Measurements from ENCODE around the gene HNRNPUL2. TPM values are rescaled to one million over a fixed set of nuclear protein-coding genes. Genes with fewer than 3 reads are reported as not detected.

The HNRNPUL2 gene
- total and polyA plus RNA-seq, 2 of the 8 experiments (the other 6 are each of a cell fraction or from before 2014, with no cell fraction given), result 14.9 to 46.4 TPM

- no peak overlapping the region for H2BK15ac ChIP-seq (ENCODE audit: low read length)
- H3K9ac ChIP-seq (replicated peaks in 1 of 4; ENCODE audit: extremely low read depth in 1 of 4, low read depth in 3 of 4, low read length in 3 of 4), result peak overlapping the region in 3 of 4 experiments; percentile 31 to 64 (median 54); a peak in 2 of 7 replicates
- H3K9me3 ChIP-seq (ENCODE audit: insufficient read depth in 2 of 2, low read depth in 1 of 2, low read length in 1 of 2), result no peaks in the 10 kb centered on the region
- no peak overlapping the region for H2AFZ ChIP-seq (ENCODE audit: low read length)
- H2BK120ac ChIP-seq (replicated peaks; ENCODE audit: low read depth, low read length), result peak overlapping the region; percentile 98
- no peak overlapping the region for H3K23ac ChIP-seq (ENCODE audit: insufficient read length)
- H2BK5ac ChIP-seq (ENCODE audit: low read depth, low read length), result peak overlapping the region; percentile 73
- no peak overlapping the region for H2AK5ac ChIP-seq (ENCODE audit: low read depth, low read length)
- H3K4ac ChIP-seq (replicated peaks; ENCODE audit: insufficient read length, low read depth, low read length), result peak overlapping the region; percentile 89
- H3K27me3 ChIP-seq (replicated peaks in 1 of 4; ENCODE audit: control insufficient read depth in 3 of 4, extremely low read depth in 1 of 4, insufficient read depth in 3 of 4, low read length in 3 of 4), result no peaks in the 10 kb centered on the region
- H3K79me2 ChIP-seq (ENCODE audit: control insufficient read depth in 1 of 2, insufficient read depth in 2 of 2, low read length in 2 of 2), result peaks cover 6 to 40% of the 10 kb centered on the region in 2 experiments
- DNase-seq (ENCODE audit: low read depth in 1 of 2, low spot score in 2 of 2), result peak; percentile 71 to 76
- FAIRE-seq, result no peak
- peak overlapping the region; percentile 82 to 88 for H3K4me2 ChIP-seq (ENCODE audit: insufficient read depth in 1 of 2, low read depth in 2 of 2, low read length in 2 of 2)
- H2BK12ac ChIP-seq (ENCODE audit: low read depth, low read length), result no peak overlapping the region
- peak overlapping the region; percentile 6; the same call in 1 of the 2 replicates for H3K27ac ChIP-seq (ENCODE audit: low read depth, low read length)
- H3K14ac ChIP-seq (ENCODE audit: insufficient read length), result no peak overlapping the region
- H4K8ac ChIP-seq (ENCODE audit: extremely low read depth, insufficient read depth, low read length), result no peak overlapping the region
- H3K79me1 ChIP-seq (ENCODE audit: low read depth, low read length), result peaks cover 6% of the 10 kb centered on the region
- peak overlapping the region; percentile 9 for H4K91ac ChIP-seq (replicated peaks; ENCODE audit: insufficient read length, low read length)
- peak overlapping the region; percentile 44 to 75 (median 52) for H3K4me3 ChIP-seq (ENCODE audit: extremely low read depth in 1 of 4, insufficient read depth in 2 of 4, low read depth in 3 of 4, low read length in 4 of 4)
- peak overlapping the region; percentile 43 for H3K56ac ChIP-seq (replicated peaks; ENCODE audit: insufficient read length, low read depth, low read length)
- H3K18ac ChIP-seq (ENCODE audit: extremely low read depth, low read length), result peak overlapping the region; percentile 64
- 6% methylated on average over 9 of the region's 9 CpGs; no CpG with 5 or more reads in 1 of the 2 experiments for WGBS, 2 experiments (ENCODE audit: extremely low coverage in 1 of 2, insufficient coverage in 1 of 2, insufficient read length in 1 of 2, insufficient replicate concordance in 2 of 2, low coverage in 1 of 2, low lambda C conversion rate in 2 of 2, missing lambda C conversion rate in 1 of 2)
- H3K36me3 ChIP-seq (ENCODE audit: control insufficient read depth in 2 of 4, insufficient read depth in 4 of 4, low read length in 3 of 4), result peaks cover 0 to 7% (median 2%) of the 10 kb centered on the region in 4 experiments; a peak in 6 of 8 replicates
- peak overlapping the region; percentile 82 for H4K5ac ChIP-seq (ENCODE audit: insufficient read length, low read depth, low read length)
- H4K20me1 ChIP-seq (replicated peaks in 1 of 2; ENCODE audit: control insufficient read depth in 1 of 2, insufficient read depth in 2 of 2, low read length in 2 of 2), result peaks cover 3% of the 10 kb centered on the region in 2 experiments
- CTCF ChIA-PET (ENCODE audit: partially characterized antibody), result interaction anchor here (0.6 to 2.5 kb wide), 5 partner anchors 11 to 285 kb away, joined by 3 to 12 read pairs (median 5); partner anchors contain the start of genes HNRNPUL2 and TTC9C
- no peak overlapping the region; the same call in 1 of the 2 replicates for H2BK20ac ChIP-seq (ENCODE audit: low read length)
- peaks cover 9 to 16% (median 11%) of the 10 kb centered on the region in 4 experiments for H3K4me1 ChIP-seq (replicated peaks in 1 of 4; ENCODE audit: control insufficient read depth in 3 of 4, insufficient read depth in 4 of 4, low read length in 3 of 4)
- peaks cover 8% of the 10 kb centered on the region; the same call in 1 of the 2 replicates for H3K23me2 ChIP-seq (ENCODE audit: low read depth, low read length)
- POLR2A ChIA-PET (ENCODE audit: partially characterized antibody), result interaction anchor here (0.7 to 16.9 kb wide), 28 partner anchors 8 to 186 kb away, joined by 3 to 192 read pairs (median 4); partner anchors contain the start of genes BSCL2, GNG3, HNRNPUL2 and INTS5
- TF ChIP-seq TCF12 (IDR thresholded peaks at IDR 0.05; ENCODE audit: low read depth, low read length) (0 out of 2 replicates have a peak, but pooled peaks have one; percentile 63), RBBP5 (IDR thresholded peaks at IDR 0.05; ENCODE audit: borderline replicate concordance, low read depth, low read length) (peak; percentile 55; the same call in 1 of the 2 replicates), SP2 (IDR thresholded peaks at IDR 0.05; ENCODE audit: low read length) (0 out of 2 replicates have a peak, but pooled peaks have one; percentile 3), TAF7 (optimal IDR thresholded peaks at IDR 0.05; ENCODE audit: borderline replicate concordance, low read depth, low read length) (no peak), POLR2AphosphoS5 (IDR thresholded peaks at IDR 0.05; ENCODE audit: low read depth, low read length) (0 out of 2 replicates have a peak, but pooled peaks have one; percentile 36), KDM5A (IDR thresholded peaks at IDR 0.05; ENCODE audit: low read length) (no peak), SIN3A (conservative IDR thresholded peaks at IDR 0.05 in 1 of 2, IDR thresholded peaks at IDR 0.05 in 1 of 2; ENCODE audit: low read depth in 1 of 2, low read length in 2 of 2) (peak in 1 of 2 experiments; percentile 55; a peak in 2 of 4 replicates), RFX5 (IDR thresholded peaks at IDR 0.05; ENCODE audit: borderline replicate concordance, low read depth, low read length) (no peak), CBX5 (IDR thresholded peaks at IDR 0.05; ENCODE audit: low read depth, low read length) (no peak), CEBPB (IDR thresholded peaks at IDR 0.05; ENCODE audit: low read depth, low read length) (peak; percentile 20)
Measured at GRCh38 chr11:62757846-62758788, 30.9 kb upstream of the HNRNPUL2 start.
